Measurements from ENCODE around the gene GCHFR. TPM values are rescaled to one million over a fixed set of nuclear protein-coding genes. Genes with fewer than 3 reads are reported as not detected.
A peak's percentile ranks its signal among the peaks of the same experiment; 100 is the strongest.

The GCHFR gene
- total RNA-seq, 4 donors from 2014 or later: 10.0 to 47.5 (median 41.9) TPM

GRCh38 chr15:40751745-40752144 is 12.1 kb upstream of the GCHFR start:
- peaks cover 6 to 35% (median 7%) of the 10 kb centered on the region in 3 donors for H3K4me1 ChIP-seq
- no peaks in the 10 kb centered on the region for H3K27me3 ChIP-seq
- H3K9me3 ChIP-seq: no peaks in the 10 kb centered on the region
- WGBS, 2 donors: 93 to 100% methylated on average over 1 to 7 of the region's 12 CpGs
- no peak for DNase-seq
- no peak overlapping the region for H3K27ac ChIP-seq
- TF ChIP-seq POLR2A (IDR thresholded peaks at IDR 0.05): no peak
- no peak for TF ChIP-seq CTCF (IDR thresholded peaks at IDR 0.05)
- intact Hi-C loops (cut with DNase I): no loop called here
- H3K36me3 ChIP-seq: peaks cover 4 to 61% (median 19%) of the 10 kb centered on the region in 3 donors
- no peak overlapping the region for H3K4me3 ChIP-seq

DNA sequence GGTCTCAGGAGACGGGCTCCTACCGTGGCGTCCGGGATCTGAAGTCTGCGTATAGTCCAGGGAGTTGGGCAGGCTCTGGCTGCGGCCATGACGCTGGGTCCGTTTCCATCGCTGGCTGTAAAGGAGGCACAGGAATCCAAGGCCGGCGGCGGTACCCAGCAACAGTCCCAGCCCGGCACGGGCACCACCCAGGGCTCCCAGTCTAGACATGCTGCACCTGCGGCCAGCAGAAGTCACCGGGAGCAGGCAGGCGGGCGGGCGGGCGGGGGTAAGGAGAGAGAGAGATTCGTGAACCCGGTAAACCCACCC is 9.3 kb upstream of the GCHFR start:
- DNase-seq: no peak
- H3K4me3 ChIP-seq: peak overlapping the region; percentile 77 to 95 (median 82)
- H3K27me3 ChIP-seq: no peaks in the 10 kb centered on the region
- H3K4me1 ChIP-seq: peaks cover 6 to 35% (median 7%) of the 10 kb centered on the region in 3 donors
- peaks cover 0 to 34% (median 15%) of the 10 kb centered on the region in 3 donors for H3K36me3 ChIP-seq
- WGBS, 2 donors: 0 to 4% methylated on average over 2 to 5 of the region's 22 CpGs
- intact Hi-C loops (cut with DNase I): no loop called here
- no peaks in the 10 kb centered on the region for H3K9me3 ChIP-seq
- no peak for TF ChIP-seq CTCF (IDR thresholded peaks at IDR 0.05)
- no peak for TF ChIP-seq POLR2A (IDR thresholded peaks at IDR 0.05)
- H3K27ac ChIP-seq: peak overlapping the region; percentile 83 to 95 (median 88)

- Histone ChIP-seq H3K4me3 (peak within 1 kb of the TSS; percentile 77 to 95 (median 82)), H3K9me3 (no peaks in the 10 kb centered on the region), H3K36me3 (peaks cover 0 to 27% (median 14%) of the 10 kb centered on the region in 3 donors), H3K27ac (peak within 1 kb of the TSS; percentile 83 to 95 (median 88)), H3K4me1 (peaks cover 6 to 35% (median 7%) of the 10 kb centered on the region in 3 donors), H3K27me3 (no peaks in the 10 kb centered on the region)
- intact Hi-C loops (cut with DNase I): no loop called here
- DNase-seq: peak; percentile 61
- TF ChIP-seq CTCF (IDR thresholded peaks at IDR 0.05) (peak in 3 of 6 experiments; percentile 22 to 63 (median 23)), POLR2A (IDR thresholded peaks at IDR 0.05) (peak in 3 of 4 donors; percentile 39 to 77 (median 66))
- 0 to 1% methylated on average over 24 to 32 of the region's 66 CpGs for WGBS, 2 donors
Observed at GRCh38 chr15:40754883-40755811, 8.7 kb upstream of the GCHFR start, which contains the start of gene RMDN3. Gene RMDN3, minus strand, starts transcription at chr15:40755254. Its CDS starts 471 bp downstream, at chr15:40754783.

GRCh38 chr15:40755812-40756208 is 8.1 kb upstream of the GCHFR start:
- peak overlapping the region; percentile 83 to 95 (median 88) for H3K27ac ChIP-seq
- H3K36me3 ChIP-seq: peaks cover 0 to 21% (median 9%) of the 10 kb centered on the region in 3 donors
- DNase-seq: no peak
- no peaks in the 10 kb centered on the region for H3K9me3 ChIP-seq
- H3K4me3 ChIP-seq: peak overlapping the region; percentile 77 to 95 (median 82)
- intact Hi-C loops (cut with DNase I): no loop called here
- H3K27me3 ChIP-seq: no peaks in the 10 kb centered on the region
- peaks cover 6 to 35% (median 7%) of the 10 kb centered on the region in 3 donors for H3K4me1 ChIP-seq
- TF ChIP-seq POLR2A (IDR thresholded peaks at IDR 0.05): no peak
- no peak for TF ChIP-seq CTCF (IDR thresholded peaks at IDR 0.05)
- 29 to 62% methylated on average over 4 to 10 of the region's 10 CpGs for WGBS, 2 donors

DNA sequence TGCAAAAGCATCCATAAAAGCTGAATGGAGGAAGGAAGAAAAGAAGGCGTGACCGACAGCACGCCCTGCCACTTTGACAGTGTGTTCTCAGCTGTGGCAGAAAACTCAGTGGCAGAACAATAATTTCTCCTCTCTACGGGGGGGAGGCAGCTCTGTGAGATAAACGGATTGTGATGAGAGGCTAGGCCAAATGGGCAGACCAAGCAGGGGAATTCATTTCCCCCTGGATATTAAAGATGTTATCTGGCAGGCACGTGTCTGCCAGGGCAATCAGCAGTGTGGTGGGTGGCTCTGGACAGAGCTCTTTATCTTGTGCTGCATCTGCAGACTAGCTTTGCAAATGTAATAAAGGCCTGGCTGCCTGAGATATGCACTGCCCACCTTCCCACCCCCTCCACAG is 6.9 kb upstream of the GCHFR start:
- no peak for TF ChIP-seq CTCF (IDR thresholded peaks at IDR 0.05)
- TF ChIP-seq POLR2A (IDR thresholded peaks at IDR 0.05): no peak
- H3K27me3 ChIP-seq: no peaks in the 10 kb centered on the region
- no peak for DNase-seq
- 47 to 55% methylated on average over 5 to 6 of the region's 6 CpGs for WGBS, 2 donors
- H3K4me1 ChIP-seq: peaks cover 6 to 35% (median 7%) of the 10 kb centered on the region in 3 donors
- H3K4me3 ChIP-seq: no peak overlapping the region
- H3K9me3 ChIP-seq: no peaks in the 10 kb centered on the region
- intact Hi-C loops (cut with DNase I): no loop called here
- peaks cover 0 to 9% (median 0%) of the 10 kb centered on the region in 3 donors for H3K36me3 ChIP-seq
- H3K27ac ChIP-seq: no peak overlapping the region
